ENCODE measurements around the gene ZFHX3.

Gene ZFHX3

GRCh38 chr16:73060892-73061490 lies 13.1 kb upstream of the ZFHX3 start:
- peaks cover 33% of the 10 kb centered on the region for H3K4me1 ChIP-seq (ENCODE audit: insufficient read depth, low read length)
- peak overlapping the region; percentile 95 for H3K27ac ChIP-seq (ENCODE audit: low read depth, low read length)
- H3K9ac ChIP-seq (ENCODE audit: low read length): peak overlapping the region; percentile 52
- peak overlapping the region in 1 of 2 donors; percentile 80 for H3K4me3 ChIP-seq (ENCODE audit: low read depth in 1 of 2, low read length in 2 of 2)
- H3K9me3 ChIP-seq (ENCODE audit: low read length): no peaks in the 10 kb centered on the region
- H3K36me3 ChIP-seq (ENCODE audit: insufficient read depth, low read length): no peaks in the 10 kb centered on the region
- H3K27me3 ChIP-seq (ENCODE audit: control insufficient read depth in 1 of 2, insufficient read depth in 2 of 2, low read length in 2 of 2): no peaks in the 10 kb centered on the region

GRCh38 chr16:73059779-73060615 lies 12.1 kb upstream of the ZFHX3 start:
- Histone ChIP-seq H3K4me3 (ENCODE audit: low read depth in 1 of 2, low read length in 2 of 2) (peak overlapping the region; percentile 79 to 80), H3K9ac (ENCODE audit: low read length) (peak overlapping the region; percentile 52), H3K27me3 (ENCODE audit: control insufficient read depth in 1 of 2, insufficient read depth in 2 of 2, low read length in 2 of 2) (no peaks in the 10 kb centered on the region)

GRCh38 chr16:73058616-73059409 lies 10.9 kb upstream of the ZFHX3 start:
- peak overlapping the region; percentile 52 for H3K9ac ChIP-seq (ENCODE audit: low read length)
- H3K27ac ChIP-seq (ENCODE audit: low read depth, low read length): peak overlapping the region; percentile 95
- peak overlapping the region; percentile 79 to 80 for H3K4me3 ChIP-seq (ENCODE audit: low read depth in 1 of 2, low read length in 2 of 2)
- no peaks in the 10 kb centered on the region for H3K9me3 ChIP-seq (ENCODE audit: low read length)
- no peaks in the 10 kb centered on the region for H3K27me3 ChIP-seq (ENCODE audit: control insufficient read depth in 1 of 2, insufficient read depth in 2 of 2, low read length in 2 of 2)
- peaks cover 51% of the 10 kb centered on the region for H3K4me1 ChIP-seq (ENCODE audit: insufficient read depth, low read length)
- H3K36me3 ChIP-seq (ENCODE audit: insufficient read depth, low read length): no peaks in the 10 kb centered on the region

More at GRCh38 chr16:73059779-73060615, 12.1 kb upstream of the ZFHX3 start:
- no peaks in the 10 kb centered on the region for H3K9me3 ChIP-seq (ENCODE audit: low read length)
- no peaks in the 10 kb centered on the region for H3K36me3 ChIP-seq (ENCODE audit: insufficient read depth, low read length)
- peak overlapping the region; percentile 95 for H3K27ac ChIP-seq (ENCODE audit: low read depth, low read length)
- H3K4me1 ChIP-seq (ENCODE audit: insufficient read depth, low read length): peaks cover 39% of the 10 kb centered on the region

GRCh38 chr16:73058221-73058615 lies 10.3 kb upstream of the ZFHX3 start:
- H3K4me3 ChIP-seq (ENCODE audit: low read depth in 1 of 2, low read length in 2 of 2): peak overlapping the region in 1 of 2 donors; percentile 52

GRCh38 chr16:73057291-73058210 lies 9.6 kb upstream of the ZFHX3 start:
- Histone ChIP-seq H3K27ac (ENCODE audit: low read depth, low read length) (peak overlapping the region; percentile 98), H3K9ac (ENCODE audit: low read length) (peak overlapping the region; percentile 96), H3K27me3 (ENCODE audit: control insufficient read depth in 1 of 2, insufficient read depth in 2 of 2, low read length in 2 of 2) (no peaks in the 10 kb centered on the region), H3K4me3 (ENCODE audit: low read depth in 1 of 2, low read length in 2 of 2) (peak overlapping the region; percentile 68 to 81), H3K9me3 (ENCODE audit: low read length) (no peaks in the 10 kb centered on the region), H3K4me1 (ENCODE audit: insufficient read depth, low read length) (peaks cover 64% of the 10 kb centered on the region), H3K36me3 (ENCODE audit: insufficient read depth, low read length) (no peaks in the 10 kb centered on the region)

More at GRCh38 chr16:73058221-73058615, 10.3 kb upstream of the ZFHX3 start:
- Histone ChIP-seq H3K36me3 (ENCODE audit: insufficient read depth, low read length) (no peaks in the 10 kb centered on the region), H3K4me1 (ENCODE audit: insufficient read depth, low read length) (peaks cover 57% of the 10 kb centered on the region), H3K9me3 (ENCODE audit: low read length) (no peaks in the 10 kb centered on the region), H3K27ac (ENCODE audit: low read depth, low read length) (peak overlapping the region; percentile 66), H3K27me3 (ENCODE audit: control insufficient read depth in 1 of 2, insufficient read depth in 2 of 2, low read length in 2 of 2) (no peaks in the 10 kb centered on the region), H3K9ac (ENCODE audit: low read length) (no peak overlapping the region)

GRCh38 chr16:73056921-73057290 lies 9.0 kb upstream of the ZFHX3 start:
- peaks cover 69% of the 10 kb centered on the region for H3K4me1 ChIP-seq (ENCODE audit: insufficient read depth, low read length)
- H3K9ac ChIP-seq (ENCODE audit: low read length): peak overlapping the region; percentile 96
- peak overlapping the region; percentile 98 for H3K27ac ChIP-seq (ENCODE audit: low read depth, low read length)
- peak overlapping the region; percentile 68 to 81 for H3K4me3 ChIP-seq (ENCODE audit: low read depth in 1 of 2, low read length in 2 of 2)
- no peaks in the 10 kb centered on the region for H3K9me3 ChIP-seq (ENCODE audit: low read length)
- H3K36me3 ChIP-seq (ENCODE audit: insufficient read depth, low read length): no peaks in the 10 kb centered on the region
- H3K27me3 ChIP-seq (ENCODE audit: control insufficient read depth in 1 of 2, insufficient read depth in 2 of 2, low read length in 2 of 2): no peaks in the 10 kb centered on the region

- Histone ChIP-seq H3K4me1 (ENCODE audit: insufficient read depth, low read length) (peaks cover 71% of the 10 kb centered on the region), H3K36me3 (ENCODE audit: insufficient read depth, low read length) (no peaks in the 10 kb centered on the region), H3K4me3 (ENCODE audit: low read depth in 1 of 2, low read length in 2 of 2) (peak overlapping the region; percentile 36 to 81), H3K9ac (ENCODE audit: low read length) (peak overlapping the region; percentile 96), H3K27me3 (ENCODE audit: control insufficient read depth in 1 of 2, insufficient read depth in 2 of 2, low read length in 2 of 2) (no peaks in the 10 kb centered on the region), H3K9me3 (ENCODE audit: low read length) (no peaks in the 10 kb centered on the region), H3K27ac (ENCODE audit: low read depth, low read length) (peak overlapping the region; percentile 98)
Observed at GRCh38 chr16:73056448-73056847, 8.5 kb upstream of the ZFHX3 start.

- peaks cover 71% of the 10 kb centered on the region for H3K4me1 ChIP-seq (ENCODE audit: insufficient read depth, low read length)
- peak overlapping the region; percentile 16 to 81 for H3K4me3 ChIP-seq (ENCODE audit: low read depth in 1 of 2, low read length in 2 of 2)
- H3K9me3 ChIP-seq (ENCODE audit: low read length): no peaks in the 10 kb centered on the region
- peak overlapping the region; percentile 96 for H3K9ac ChIP-seq (ENCODE audit: low read length)
- no peaks in the 10 kb centered on the region for H3K36me3 ChIP-seq (ENCODE audit: insufficient read depth, low read length)
- peak overlapping the region; percentile 98 for H3K27ac ChIP-seq (ENCODE audit: low read depth, low read length)
- H3K27me3 ChIP-seq (ENCODE audit: control insufficient read depth in 1 of 2, insufficient read depth in 2 of 2, low read length in 2 of 2): no peaks in the 10 kb centered on the region
Observed at GRCh38 chr16:73054813-73055482, 7.0 kb upstream of the ZFHX3 start.

GRCh38 chr16:73054498-73054812 lies 6.5 kb upstream of the ZFHX3 start:
- peak overlapping the region in 1 of 2 donors; percentile 81 for H3K4me3 ChIP-seq (ENCODE audit: low read depth in 1 of 2, low read length in 2 of 2)
- H3K27me3 ChIP-seq (ENCODE audit: control insufficient read depth in 1 of 2, insufficient read depth in 2 of 2, low read length in 2 of 2): no peaks in the 10 kb centered on the region
- no peaks in the 10 kb centered on the region for H3K9me3 ChIP-seq (ENCODE audit: low read length)
- H3K27ac ChIP-seq (ENCODE audit: low read depth, low read length): peak overlapping the region; percentile 98
- H3K4me1 ChIP-seq (ENCODE audit: insufficient read depth, low read length): peaks cover 76% of the 10 kb centered on the region
- H3K9ac ChIP-seq (ENCODE audit: low read length): peak overlapping the region; percentile 96
- H3K36me3 ChIP-seq (ENCODE audit: insufficient read depth, low read length): no peaks in the 10 kb centered on the region

- H3K4me3 ChIP-seq (ENCODE audit: low read depth in 1 of 2, low read length in 2 of 2): peak overlapping the region in 1 of 2 donors; percentile 81
- peak overlapping the region; percentile 98 for H3K27ac ChIP-seq (ENCODE audit: low read depth, low read length)
- peaks cover 79% of the 10 kb centered on the region for H3K4me1 ChIP-seq (ENCODE audit: insufficient read depth, low read length)
- H3K9ac ChIP-seq (ENCODE audit: low read length): peak overlapping the region; percentile 96
- H3K9me3 ChIP-seq (ENCODE audit: low read length): no peaks in the 10 kb centered on the region
- H3K27me3 ChIP-seq (ENCODE audit: control insufficient read depth in 1 of 2, insufficient read depth in 2 of 2, low read length in 2 of 2): no peaks in the 10 kb centered on the region
- H3K36me3 ChIP-seq (ENCODE audit: insufficient read depth, low read length): no peaks in the 10 kb centered on the region
Observed at GRCh38 chr16:73054125-73054484, 6.2 kb upstream of the ZFHX3 start.
